ENCODE measurements around the gene CCL14. TPM values are rescaled to one million over a fixed set of nuclear protein-coding genes. Genes with fewer than 3 reads are reported as not detected.

Gene CCL14
- total RNA-seq (1,000 to 10,000 TPM in 1 of 7 donors, 100 to 1,000 TPM in 6; 279 to 1,219 (median 345) TPM), polyA plus RNA-seq (100 to 1,000 TPM in 2 of 3 donors, 10 to 100 TPM in 1; 72.3 to 262 (median 220) TPM)
- long read RNA-seq, donor 1, transcript CCL14-202 (3 exons, 898 nt): major isoform, 83 of 94 reads
- long read RNA-seq, donor 1, transcript CCL14-201 (2 exons, 3,265 nt): minor isoform, 5 of 94 reads
- long read RNA-seq, donor 1, transcript CCL14-203 (3 exons, 426 nt): minor isoform, 5 of 94 reads
- long read RNA-seq, donor 1, partial matches to known transcripts: 0 of 94 reads
- long read RNA-seq, donor 1, other reads (novel, unspliced or antisense): 0 of 94 reads
- long read RNA-seq, donor 2, transcript CCL14-202 (3 exons, 898 nt): major isoform, 79 of 90 reads
- long read RNA-seq, donor 2, transcript CCL14-203 (3 exons, 426 nt): minor isoform, 8 of 90 reads
- long read RNA-seq, donor 2, partial matches to known transcripts: 0 of 90 reads
- long read RNA-seq, donor 2, other reads (novel, unspliced or antisense): 0 of 90 reads

- DNase-seq: no peak
- Histone ChIP-seq H3K27me3 (replicated peaks in 1 of 7) (no peaks in the 10 kb centered on the region), H3K27ac (peak within 1 kb of the TSS in 7 of 8 donors; percentile 16 to 82 (median 70)), H3K4me3 (peak within 1 kb of the TSS; percentile 1 to 70 (median 45)), H3K9me3 (peaks cover 0 to 17% (median 9%) of the 10 kb centered on the region in 8 donors), H3K4me1 (peaks cover 0 to 44% (median 10%) of the 10 kb centered on the region in 6 donors), H3K36me3 (peaks cover 0 to 14% (median 0%) of the 10 kb centered on the region in 6 donors)
- intact Hi-C loops (cut with DNase I; ENCODE audit: low total_unique reads): no loop called here
- TF ChIP-seq POLR2A (IDR thresholded peaks at IDR 0.05) (no peak), POLR2AphosphoS5 (IDR thresholded peaks at IDR 0.05) (peak in 2 of 3 donors; percentile 40 to 75), CTCF (IDR thresholded peaks at IDR 0.05 in 8 of 11, conservative IDR thresholded peaks at IDR 0.05 in 3 of 11) (no peak)
- 63 to 79% (median 66%) methylated on average over 1 of the region's 1 CpG for WGBS, 5 donors
Observed at GRCh38 chr17:35986643-35987042, at the start of gene CCL14. CCL14 (minus strand) TSS chr17:35986729; CDS start chr17:35986649, 80 bp downstream.

- no peak overlapping the region for H3K4me3 ChIP-seq
- H3K9me3 ChIP-seq: no peaks in the 10 kb centered on the region
- peaks cover 0 to 24% (median 10%) of the 10 kb centered on the region in 6 donors for H3K4me1 ChIP-seq
- TF ChIP-seq CTCF (IDR thresholded peaks at IDR 0.05 in 8 of 11, conservative IDR thresholded peaks at IDR 0.05 in 3 of 11) (no peak), POLR2AphosphoS5 (IDR thresholded peaks at IDR 0.05) (no peak), POLR2A (IDR thresholded peaks at IDR 0.05) (no peak)
- no peak for DNase-seq
- peaks cover 0 to 5% (median 0%) of the 10 kb centered on the region in 7 donors for H3K27me3 ChIP-seq (replicated peaks in 1 of 7)
- H3K27ac ChIP-seq: no peak overlapping the region
- intact Hi-C loops (cut with DNase I; ENCODE audit: low total_unique reads): no loop called here
- 62 to 79% (median 67%) methylated on average over 4 of the region's 4 CpGs for WGBS, 5 donors
- no peaks in the 10 kb centered on the region for H3K36me3 ChIP-seq
Observed at GRCh38 chr17:36036235-36036634, 49.7 kb upstream of the CCL14 start.

- DNase-seq: no peak
- 9 to 18% (median 16%) methylated on average over 3 of the region's 3 CpGs for WGBS, 5 donors
- intact Hi-C loops (cut with DNase I; ENCODE audit: low total_unique reads): no loop called here
- Histone ChIP-seq H3K27me3 (replicated peaks in 1 of 7) (peaks cover 0 to 5% (median 0%) of the 10 kb centered on the region in 7 donors), H3K27ac (no peak overlapping the region), H3K4me1 (peaks cover 0 to 24% (median 10%) of the 10 kb centered on the region in 6 donors), H3K4me3 (no peak overlapping the region), H3K36me3 (no peaks in the 10 kb centered on the region), H3K9me3 (no peaks in the 10 kb centered on the region)
- no peak for TF ChIP-seq CTCF (IDR thresholded peaks at IDR 0.05 in 8 of 11, conservative IDR thresholded peaks at IDR 0.05 in 3 of 11)
- TF ChIP-seq POLR2AphosphoS5 (IDR thresholded peaks at IDR 0.05): no peak
- no peak for TF ChIP-seq POLR2A (IDR thresholded peaks at IDR 0.05)
Observed at GRCh38 chr17:36034127-36034526, 47.6 kb upstream of the CCL14 start.

GRCh38 chr17:36030956-36031355 lies 44.4 kb upstream of the CCL14 start:
- WGBS, 5 donors: 85 to 90% (median 88%) methylated on average over 1 of the region's 1 CpG
- intact Hi-C loops (cut with DNase I; ENCODE audit: low total_unique reads): no loop called here
- peaks cover 0 to 17% (median 8%) of the 10 kb centered on the region in 6 donors for H3K4me1 ChIP-seq
- TF ChIP-seq CTCF (IDR thresholded peaks at IDR 0.05 in 8 of 11, conservative IDR thresholded peaks at IDR 0.05 in 3 of 11): no peak
- TF ChIP-seq POLR2AphosphoS5 (IDR thresholded peaks at IDR 0.05): no peak
- TF ChIP-seq POLR2A (IDR thresholded peaks at IDR 0.05): no peak
- no peak overlapping the region for H3K27ac ChIP-seq
- H3K9me3 ChIP-seq: no peaks in the 10 kb centered on the region
- H3K27me3 ChIP-seq (replicated peaks in 1 of 7): peaks cover 0 to 5% (median 0%) of the 10 kb centered on the region in 7 donors
- H3K36me3 ChIP-seq: no peaks in the 10 kb centered on the region
- no peak overlapping the region for H3K4me3 ChIP-seq
- no peak for DNase-seq
